ENCODE results near the gene PARVA. TPM values are rescaled to one million over a fixed set of nuclear protein-coding genes. Genes with fewer than 3 reads are reported as not detected.
A peak's percentile ranks its signal among the peaks of the same experiment; 100 is the strongest.

The PARVA gene
- total RNA-seq, 1 experiment from 2014 or later, result 29.1 TPM

- H3K4me3 ChIP-seq (ENCODE audit: low read depth in 2 of 2, low read length in 2 of 2), result no peak overlapping the region
- BruUV-seq (replicated peaks), result no TSS peak
- H3K4me1 ChIP-seq (ENCODE audit: control insufficient read depth, insufficient read depth, low read length), result peaks cover 3% of the 10 kb centered on the region; the same call in 1 of the 2 replicates
- no peak overlapping the region for H3K27ac ChIP-seq (ENCODE audit: low read length)
- no peaks in the 10 kb centered on the region for H3K27me3 ChIP-seq (ENCODE audit: control insufficient read depth, insufficient read depth, low read length)
- in situ Hi-C loops (cut with HindIII; ENCODE audit: low pct_unique_long_range_greater_than_20kb, low sequenced_read_pairs), result no loop called here
- intact Hi-C loops (cut with micrococcal nuclease; ENCODE audit: unreplicated experiment), result no loop called here
- no peaks in the 10 kb centered on the region for H3K36me3 ChIP-seq (ENCODE audit: control insufficient read depth, insufficient read depth, low read length)
- POLR2A ChIA-PET, result no interaction called here
- H3K9me3 ChIP-seq (ENCODE audit: control insufficient read depth, insufficient read depth, low read depth, low read length), result no peaks in the 10 kb centered on the region
- TF ChIP-seq CTCF (IDR thresholded peaks at IDR 0.05) (no peak), POLR2AphosphoS5 (IDR thresholded peaks at IDR 0.05; ENCODE audit: low read depth, low read length) (no peak), REST (IDR thresholded peaks at IDR 0.05; ENCODE audit: insufficient read depth in 1 of 2, low read depth in 2 of 2, low read length in 1 of 2) (no peak), TCF7L2 (IDR thresholded peaks at IDR 0.05; ENCODE audit: low read depth, low read length) (no peak), SIN3A (IDR thresholded peaks at IDR 0.05; ENCODE audit: borderline replicate concordance, insufficient read depth, low read depth, low read length) (no peak)
- DNase-seq (ENCODE audit: low read depth, low spot score), result no peak
- ATAC-seq, result no peak; the same call in 1 of the 2 replicates
- CTCF ChIA-PET, result no interaction called here
These were observed 161.6 kb downstream of the PARVA start for GRCh38 chr11:12538889-12539421.

GRCh38 chr11:12539572-12539971 lies 162.2 kb downstream of the PARVA start:
- Histone ChIP-seq H3K4me1 (ENCODE audit: control insufficient read depth, insufficient read depth, low read length) (peaks cover 3% of the 10 kb centered on the region; the same call in 1 of the 2 replicates), H3K27me3 (ENCODE audit: control insufficient read depth, insufficient read depth, low read length) (no peaks in the 10 kb centered on the region), H3K9me3 (ENCODE audit: control insufficient read depth, insufficient read depth, low read depth, low read length) (no peaks in the 10 kb centered on the region), H3K4me3 (ENCODE audit: low read depth in 2 of 2, low read length in 2 of 2) (no peak overlapping the region), H3K27ac (ENCODE audit: low read length) (no peak overlapping the region), H3K36me3 (ENCODE audit: control insufficient read depth, insufficient read depth, low read length) (no peaks in the 10 kb centered on the region)
- peak; percentile 46; the same call in 1 of the 2 replicates for ATAC-seq
- ChIA-PET CTCF (no interaction called here), POLR2A (no interaction called here)
- no peak for DNase-seq (ENCODE audit: low read depth, low spot score)
- TF ChIP-seq TCF7L2 (IDR thresholded peaks at IDR 0.05; ENCODE audit: low read depth, low read length) (no peak), POLR2AphosphoS5 (IDR thresholded peaks at IDR 0.05; ENCODE audit: low read depth, low read length) (no peak), CTCF (IDR thresholded peaks at IDR 0.05) (no peak), SIN3A (IDR thresholded peaks at IDR 0.05; ENCODE audit: borderline replicate concordance, insufficient read depth, low read depth, low read length) (no peak), REST (IDR thresholded peaks at IDR 0.05; ENCODE audit: insufficient read depth in 1 of 2, low read depth in 2 of 2, low read length in 1 of 2) (no peak)
- intact Hi-C loops (cut with micrococcal nuclease; ENCODE audit: unreplicated experiment) (no loop called here), in situ Hi-C loops (cut with HindIII; ENCODE audit: low pct_unique_long_range_greater_than_20kb, low sequenced_read_pairs) (no loop called here)
- no TSS peak for BruUV-seq (replicated peaks)

All from Panc1 (cell line).